Fibroblast of skin of right quadriceps (primary cell): Measurements from ENCODE around the gene SFI1.
"Not testable (repeated sequence)": the region's sequence is repeated elsewhere in the genome, so short reads cannot be mapped to it uniquely, and the experiment has no call there.

Experiments used
- DNase-seq: peaks from one replicate; pipeline ENCODE4 v3.0.0-alpha.2; 2013

The SFI1 gene

DNA sequence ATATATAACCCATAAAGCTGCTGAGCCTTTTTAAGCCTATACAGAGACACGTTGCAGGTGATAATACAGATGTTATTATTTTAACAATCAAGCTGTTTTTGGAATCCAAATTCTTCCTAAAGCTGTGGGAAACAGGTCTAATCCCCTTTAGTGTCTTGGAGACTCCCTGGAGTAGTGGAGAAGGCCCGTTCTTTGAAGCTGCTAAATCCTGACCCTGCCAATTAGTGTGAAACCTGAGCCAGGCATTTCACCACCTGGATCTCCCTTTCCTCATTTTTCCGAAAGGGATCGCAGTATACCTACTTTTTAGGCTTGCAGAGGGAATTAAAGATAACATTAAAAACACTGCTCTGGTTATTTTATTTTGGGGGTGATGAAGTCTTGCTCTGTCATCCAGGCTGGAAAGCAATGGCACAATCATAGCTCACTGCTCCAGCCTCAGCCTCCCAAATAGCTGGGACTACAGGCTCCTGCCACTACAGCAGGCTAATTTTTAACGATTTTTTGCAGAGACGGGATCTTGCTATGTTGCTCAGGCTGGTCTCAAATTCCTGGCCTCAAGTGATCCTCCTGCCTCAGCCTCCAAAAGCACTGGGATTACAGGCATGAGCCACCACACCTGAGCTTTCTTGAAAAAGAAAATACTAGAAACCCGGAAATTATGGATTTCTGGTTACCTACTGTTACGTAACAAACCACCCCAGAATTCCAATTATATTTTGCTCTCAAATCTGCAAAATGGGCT, 4.9 kb upstream of the SFI1 start:
- DNase-seq: no peak

DNA sequence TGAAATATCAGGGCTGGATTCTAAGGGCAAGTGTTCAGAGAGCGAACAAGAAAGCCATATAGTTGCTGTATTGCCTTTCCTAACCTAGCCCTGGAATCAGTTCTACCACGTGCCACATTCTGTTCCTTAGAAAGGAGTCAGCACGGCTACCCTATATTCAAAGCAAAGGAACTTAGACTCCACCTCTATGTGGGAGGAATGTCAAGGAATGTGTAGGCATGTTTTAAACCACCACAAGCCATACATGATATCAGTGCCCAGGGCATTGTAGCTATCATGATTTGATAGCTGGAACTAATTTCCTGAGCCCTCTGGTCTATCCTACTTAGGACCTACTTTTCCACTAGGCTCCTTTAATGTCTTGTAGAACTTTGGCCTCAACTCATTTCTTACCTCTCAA, 4.2 kb upstream of the SFI1 start:
- no peak for DNase-seq

GRCh38 chr22:31493355-31493754, 3.0 kb upstream of the SFI1 start:
- DNase-seq: not testable (repeated sequence)

DNA sequence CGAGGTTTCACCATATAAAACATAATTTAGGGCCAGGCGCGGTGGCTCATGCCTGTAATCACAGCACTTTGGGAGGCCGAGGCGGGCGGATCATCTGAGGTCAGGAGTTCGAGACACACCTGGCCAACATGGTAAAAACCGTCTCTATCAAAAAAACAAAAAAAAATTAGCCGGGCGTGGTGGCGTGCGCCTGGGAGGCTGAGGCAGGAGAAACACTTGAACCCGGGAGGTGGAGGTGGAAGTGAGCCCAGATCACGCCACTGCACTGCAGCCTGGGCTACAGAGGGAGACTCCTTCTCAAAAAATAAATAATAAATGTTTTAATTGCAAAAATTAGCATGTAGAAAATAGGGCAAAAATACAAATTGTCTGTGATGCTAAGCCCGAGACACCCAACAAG, 993 bp upstream of the SFI1 start:
- no peak for DNase-seq

DNA sequence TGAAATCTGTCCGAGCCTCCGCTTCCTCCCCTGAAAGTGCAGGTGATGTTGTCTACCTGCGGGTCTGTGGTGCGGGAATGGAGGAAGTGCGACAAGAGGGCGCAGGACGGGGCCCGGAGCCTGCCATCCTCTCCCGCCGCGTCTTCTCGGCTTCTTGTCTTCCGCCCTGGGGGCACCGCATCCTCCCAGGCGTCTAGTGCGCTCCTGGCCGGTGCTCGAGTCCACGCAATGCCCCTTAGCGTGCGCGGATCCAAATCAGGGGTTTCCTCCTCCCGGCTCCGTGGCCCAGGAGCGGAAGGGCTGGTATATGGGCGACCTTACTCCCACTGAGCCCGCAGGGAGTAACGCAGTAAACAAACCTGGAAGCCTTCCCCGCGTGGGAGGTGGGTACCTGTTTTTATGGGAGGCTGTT, 405 bp downstream of the SFI1 start:
- no peak for DNase-seq

- no peak for DNase-seq
These were observed 1.0 kb downstream of the SFI1 start for GRCh38 chr22:31497148-31497938.

GRCh38 chr22:31501738-31502137, 5.4 kb downstream of the SFI1 start:
- no peak for DNase-seq

DNA sequence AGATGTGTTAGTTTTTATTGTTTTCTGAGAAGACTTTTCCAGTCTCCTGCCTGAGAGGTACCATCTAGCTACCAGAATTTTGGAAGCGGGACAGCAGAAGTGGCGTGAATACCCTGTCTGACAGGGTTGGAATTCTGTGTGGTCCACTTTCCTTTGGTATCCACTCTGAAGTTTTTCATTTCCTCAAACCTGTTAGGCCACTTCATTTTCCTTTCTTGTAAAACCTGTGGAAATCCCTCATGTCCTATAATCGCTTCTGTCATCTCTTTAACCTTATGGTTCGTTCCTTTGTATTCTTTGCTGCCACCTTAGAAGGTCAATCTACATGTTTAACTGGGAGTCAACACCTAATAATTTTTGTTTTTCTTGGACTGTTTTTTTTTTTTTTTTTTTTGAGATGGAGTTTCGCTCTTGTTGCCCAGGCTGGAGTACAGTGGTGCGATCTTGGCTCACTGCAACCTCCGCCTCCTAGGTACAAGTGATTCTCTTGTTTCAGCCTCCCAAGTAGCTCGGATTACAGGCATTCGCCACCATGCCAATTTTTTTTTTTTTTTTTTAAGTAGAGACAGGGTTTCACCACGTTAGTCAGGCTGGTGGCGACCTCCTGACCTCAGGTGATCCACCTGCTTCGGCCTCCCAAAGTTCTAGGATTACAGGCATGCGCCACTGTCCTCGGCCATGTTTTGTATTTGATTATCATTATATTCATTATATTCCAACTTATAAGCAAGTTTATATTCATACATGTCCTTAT, 7.1 kb downstream of the SFI1 start:
- DNase-seq: no peak

GRCh38 chr22:31504282-31504681, 7.9 kb downstream of the SFI1 start:
- DNase-seq: peak; percentile 27

DNA sequence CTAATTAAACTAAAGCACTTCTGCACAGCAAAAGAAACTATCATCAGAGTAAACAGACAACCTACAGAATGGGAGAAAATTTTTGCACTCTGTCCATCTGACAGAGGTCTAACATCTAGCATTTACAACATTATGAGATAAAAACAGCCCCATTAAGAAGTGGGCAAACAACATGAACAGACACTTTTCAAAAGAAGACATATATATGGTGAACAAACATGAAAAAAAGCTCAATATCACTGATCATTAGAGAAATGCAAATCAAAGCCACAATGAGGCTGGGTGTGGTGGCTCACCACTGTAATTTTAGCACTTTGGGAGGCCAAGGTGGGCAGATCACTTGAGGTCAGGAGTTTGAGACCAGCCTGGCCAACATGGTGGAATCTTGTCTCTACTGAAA, 11.2 kb downstream of the SFI1 start:
- not testable (repeated sequence) for DNase-seq

DNA sequence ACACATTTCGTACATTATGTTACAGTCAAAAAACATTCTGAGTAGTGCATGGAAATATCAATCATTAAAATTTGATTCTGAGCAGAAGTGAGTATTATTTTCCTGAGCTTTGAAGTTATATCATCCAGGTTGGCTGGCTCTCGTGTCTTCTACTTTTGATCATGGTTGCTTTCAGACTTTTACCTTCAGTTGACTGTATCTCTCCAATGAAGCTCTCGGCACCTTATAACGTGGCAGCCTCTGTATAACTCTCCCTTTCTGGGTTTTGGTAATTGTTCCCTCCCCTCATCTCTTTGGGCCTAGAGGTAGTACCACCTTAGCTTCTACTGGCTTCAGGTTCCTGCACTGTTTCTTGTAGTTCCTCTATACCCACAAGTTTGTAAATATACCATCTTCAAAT, 12.2 kb downstream of the SFI1 start:
- DNase-seq: no peak

- DNase-seq: no peak
These were observed 12.9 kb downstream of the SFI1 start for GRCh38 chr22:31509061-31509762.

DNA sequence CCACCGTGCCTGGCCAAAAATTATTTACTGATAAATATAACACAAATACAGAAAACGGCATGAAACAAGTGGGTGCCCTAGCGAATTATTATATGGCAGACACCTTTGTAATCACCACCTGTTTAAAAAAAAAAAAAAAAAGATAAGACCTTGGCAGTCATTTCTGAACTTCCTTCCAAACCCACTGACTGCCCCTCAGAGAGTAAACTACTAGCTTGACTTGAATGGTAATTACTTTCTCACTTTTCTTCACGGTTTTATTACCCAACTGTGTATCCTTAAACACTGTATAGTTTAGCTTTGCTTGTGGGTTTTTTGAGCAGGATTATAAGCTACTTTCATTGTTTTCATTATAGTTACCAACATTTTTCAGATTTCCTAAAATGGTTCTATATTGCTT, 23.7 kb downstream of the SFI1 start:
- DNase-seq: no peak

- DNase-seq: not testable (repeated sequence)
These were observed 27.8 kb downstream of the SFI1 start for GRCh38 chr22:31524132-31524531.

DNA sequence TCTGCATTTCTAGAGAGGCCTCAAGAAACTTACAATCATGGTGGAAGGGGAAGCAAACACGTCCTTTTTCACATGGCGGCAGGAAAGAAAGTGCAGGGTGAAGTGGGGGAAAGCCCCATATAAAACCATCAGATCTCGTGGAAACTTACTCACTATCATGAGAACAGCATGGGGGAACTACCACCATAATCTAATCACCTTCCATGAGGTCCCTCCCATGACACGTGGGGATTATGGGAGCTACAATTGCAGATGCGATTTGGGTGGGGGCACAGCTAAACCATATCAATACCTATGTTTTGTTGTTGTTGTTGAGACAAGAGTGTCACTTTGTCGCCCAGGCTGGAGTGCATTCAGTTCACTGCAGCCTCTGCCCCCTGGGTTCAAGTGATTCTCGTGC, 29.9 kb downstream of the SFI1 start:
- no peak for DNase-seq

GRCh38 chr22:31530823-31531195, 34.5 kb downstream of the SFI1 start:
- peak; percentile 53 for DNase-seq

- no peak for DNase-seq
These were observed 35.7 kb downstream of the SFI1 start for GRCh38 chr22:31532060-31532459.

DNA sequence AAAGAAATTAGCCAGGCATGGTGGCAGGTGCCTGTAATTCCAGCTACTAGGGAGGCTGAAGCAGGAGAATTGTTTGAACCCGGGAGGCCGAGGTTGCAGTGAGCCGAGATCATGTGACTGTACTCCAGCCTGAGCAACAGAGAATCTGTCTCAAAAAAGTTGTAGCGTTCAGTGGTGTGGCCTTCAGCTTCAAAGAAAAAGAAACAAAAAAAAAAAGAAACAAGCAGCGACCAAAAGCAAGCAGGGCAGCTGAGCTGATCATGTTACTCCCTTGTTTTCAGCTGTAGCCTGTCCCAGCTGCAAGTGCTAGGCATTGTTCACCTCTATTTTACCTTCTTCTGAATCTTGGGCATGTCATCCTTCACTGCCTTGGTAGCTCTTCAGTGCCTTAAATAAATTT, 37.0 kb downstream of the SFI1 start:
- no peak for DNase-seq

GRCh38 chr22:31537019-31537535, 40.7 kb downstream of the SFI1 start:
- no peak for DNase-seq

GRCh38 chr22:31538815-31539214, 42.5 kb downstream of the SFI1 start:
- DNase-seq: no peak

DNA sequence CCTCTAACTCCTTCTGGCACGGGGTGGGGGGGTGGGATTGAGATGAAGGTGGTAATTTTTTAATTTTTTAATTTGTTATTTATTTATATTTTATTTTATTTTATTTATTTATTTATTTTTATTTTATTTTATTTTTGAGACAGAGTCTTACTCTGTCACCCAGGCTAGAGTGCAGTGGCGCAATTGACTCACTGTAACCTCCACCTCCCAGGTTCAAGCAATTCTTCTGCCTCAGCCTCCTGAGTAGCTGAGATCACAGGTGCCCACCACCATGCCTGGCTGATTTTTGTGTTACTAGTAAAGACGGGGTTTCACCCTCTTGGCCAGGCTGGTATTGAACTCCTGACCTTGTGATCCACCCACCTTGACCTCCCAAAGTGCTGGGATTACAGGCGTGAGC, 43.8 kb downstream of the SFI1 start:
- not testable (repeated sequence) for DNase-seq

DNA sequence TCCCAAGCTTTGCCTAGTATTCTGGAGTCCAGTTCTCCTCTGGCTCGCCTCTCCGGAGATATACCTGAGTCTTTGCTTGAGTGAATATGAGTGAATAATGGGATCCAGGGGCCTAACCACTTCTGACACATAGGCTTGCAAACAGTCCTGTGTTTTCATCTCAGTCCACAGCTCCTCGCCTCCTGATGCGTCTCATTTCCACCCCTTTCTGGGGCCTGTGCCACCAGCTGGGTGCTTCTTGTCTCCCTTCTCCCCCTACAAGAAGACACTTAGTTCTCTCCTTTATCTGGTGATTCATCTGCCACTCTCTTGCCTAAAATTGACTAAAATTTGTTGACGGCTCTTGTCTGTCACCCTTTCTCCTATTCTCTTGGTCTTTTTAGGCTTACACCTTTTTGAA, 44.6 kb downstream of the SFI1 start:
- no peak for DNase-seq
